ENCODE measurements around the gene LRMDA.

Gene LRMDA

DNA sequence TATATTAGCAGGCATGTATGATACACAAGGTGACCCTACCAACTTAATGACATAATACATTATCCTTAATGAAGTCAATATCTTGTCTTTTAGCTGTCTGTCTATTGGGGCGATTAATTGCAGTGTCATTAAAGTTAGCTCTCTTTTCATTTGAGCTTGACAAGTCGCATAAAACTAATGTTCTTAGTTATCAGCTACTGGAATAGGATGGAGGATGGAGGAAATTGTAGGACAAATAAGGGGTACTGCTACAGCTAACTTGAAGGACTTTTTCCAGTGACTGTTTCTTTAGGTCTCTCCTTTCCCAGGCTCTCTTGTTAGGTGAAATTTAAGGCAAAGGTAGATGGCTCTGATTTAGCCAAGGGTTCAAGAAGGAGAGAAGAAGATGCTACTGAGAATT is 506.4 kb downstream of the LRMDA start:
- H3K27ac ChIP-seq (ENCODE audit: extremely low read depth, low read depth, low read length): no peak overlapping the region
- ChIA-PET CTCF (no interaction called here), POLR2A (no interaction called here)
- no peaks in the 10 kb centered on the region for H3K9me3 ChIP-seq (ENCODE audit: control insufficient read depth, insufficient read depth, low read depth, low read length)
- H3K36me3 ChIP-seq (ENCODE audit: control insufficient read depth in 2 of 2, insufficient read depth in 1 of 2, low read length in 2 of 2): no peaks in the 10 kb centered on the region
- no peak for TF ChIP-seq ZBTB20 (tag by site-specific recombination; IDR thresholded peaks at IDR 0.05)
- TF ChIP-seq REPIN1 (tag by site-specific recombination; IDR thresholded peaks at IDR 0.05; ENCODE audit: low read depth): no peak
- TF ChIP-seq, protein P1, sequence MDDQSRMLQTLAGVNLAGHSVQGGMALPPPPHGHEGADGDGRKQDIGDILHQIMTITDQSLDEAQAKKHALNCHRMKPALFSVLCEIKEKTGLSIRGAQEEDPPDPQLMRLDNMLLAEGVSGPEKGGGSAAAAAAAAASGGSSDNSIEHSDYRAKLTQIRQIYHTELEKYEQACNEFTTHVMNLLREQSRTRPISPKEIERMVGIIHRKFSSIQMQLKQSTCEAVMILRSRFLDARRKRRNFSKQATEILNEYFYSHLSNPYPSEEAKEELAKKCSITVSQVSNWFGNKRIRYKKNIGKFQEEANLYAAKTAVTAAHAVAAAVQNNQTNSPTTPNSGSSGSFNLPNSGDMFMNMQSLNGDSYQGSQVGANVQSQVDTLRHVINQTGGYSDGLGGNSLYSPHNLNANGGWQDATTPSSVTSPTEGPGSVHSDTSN (CRISPR knock-in tag; IDR thresholded peaks at IDR 0.05): no peak
- no peak for TF ChIP-seq ZNF324 (tag by site-specific recombination; IDR thresholded peaks at IDR 0.05)
- TF ChIP-seq ZFP69B (tag by site-specific recombination; IDR thresholded peaks at IDR 0.05): no peak
- TF ChIP-seq SCRT1 (tag by site-specific recombination; IDR thresholded peaks at IDR 0.05; ENCODE audit: borderline replicate concordance): no peak
- no peak for TF ChIP-seq ZNF670 (tag by site-specific recombination; IDR thresholded peaks at IDR 0.05; ENCODE audit: low read depth)
- no peak for TF ChIP-seq ZNF76 (tag by site-specific recombination; IDR thresholded peaks at IDR 0.05; ENCODE audit: borderline replicate concordance, low read depth)
- no peak for TF ChIP-seq ZNF843 (tag by site-specific recombination; IDR thresholded peaks at IDR 0.05)
- no peak for TF ChIP-seq ZNF677 (tag by site-specific recombination; IDR thresholded peaks at IDR 0.05)
- TF ChIP-seq ZNF701 (tag by site-specific recombination; IDR thresholded peaks at IDR 0.05): no peak
- TF ChIP-seq ZBTB1 (tag by site-specific recombination; IDR thresholded peaks at IDR 0.05): no peak
- no peak for TF ChIP-seq ZNF473 (tag by site-specific recombination; IDR thresholded peaks at IDR 0.05)
- TF ChIP-seq, protein P2, sequence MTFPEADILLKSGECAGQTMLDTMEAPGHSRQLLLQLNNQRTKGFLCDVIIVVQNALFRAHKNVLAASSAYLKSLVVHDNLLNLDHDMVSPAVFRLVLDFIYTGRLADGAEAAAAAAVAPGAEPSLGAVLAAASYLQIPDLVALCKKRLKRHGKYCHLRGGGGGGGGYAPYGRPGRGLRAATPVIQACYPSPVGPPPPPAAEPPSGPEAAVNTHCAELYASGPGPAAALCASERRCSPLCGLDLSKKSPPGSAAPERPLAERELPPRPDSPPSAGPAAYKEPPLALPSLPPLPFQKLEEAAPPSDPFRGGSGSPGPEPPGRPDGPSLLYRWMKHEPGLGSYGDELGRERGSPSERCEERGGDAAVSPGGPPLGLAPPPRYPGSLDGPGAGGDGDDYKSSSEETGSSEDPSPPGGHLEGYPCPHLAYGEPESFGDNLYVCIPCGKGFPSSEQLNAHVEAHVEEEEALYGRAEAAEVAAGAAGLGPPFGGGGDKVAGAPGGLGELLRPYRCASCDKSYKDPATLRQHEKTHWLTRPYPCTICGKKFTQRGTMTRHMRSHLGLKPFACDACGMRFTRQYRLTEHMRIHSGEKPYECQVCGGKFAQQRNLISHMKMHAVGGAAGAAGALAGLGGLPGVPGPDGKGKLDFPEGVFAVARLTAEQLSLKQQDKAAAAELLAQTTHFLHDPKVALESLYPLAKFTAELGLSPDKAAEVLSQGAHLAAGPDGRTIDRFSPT (tag by site-specific recombination; IDR thresholded peaks at IDR 0.05): no peak
- TF ChIP-seq KLF7 (tag by site-specific recombination; IDR thresholded peaks at IDR 0.05; ENCODE audit: borderline replicate concordance): no peak
- TF ChIP-seq ZNF48 (tag by site-specific recombination; IDR thresholded peaks at IDR 0.05): no peak
- TF ChIP-seq ZBTB48 (tag by site-specific recombination; IDR thresholded peaks at IDR 0.05): no peak
- TF ChIP-seq ZSCAN16 (tag by site-specific recombination; IDR thresholded peaks at IDR 0.05): no peak
- TF ChIP-seq ZNF416 (tag by site-specific recombination; IDR thresholded peaks at IDR 0.05): no peak
- TF ChIP-seq PRDM1 (tag by site-specific recombination; IDR thresholded peaks at IDR 0.05): no peak
- no peak overlapping the region for H3K4me3 ChIP-seq (ENCODE audit: low read depth, low read length)
- peaks cover 5% of the 10 kb centered on the region; the same call in 1 of the 2 replicates for H3K4me1 ChIP-seq (ENCODE audit: control insufficient read depth, insufficient read depth, low read length)

DNA sequence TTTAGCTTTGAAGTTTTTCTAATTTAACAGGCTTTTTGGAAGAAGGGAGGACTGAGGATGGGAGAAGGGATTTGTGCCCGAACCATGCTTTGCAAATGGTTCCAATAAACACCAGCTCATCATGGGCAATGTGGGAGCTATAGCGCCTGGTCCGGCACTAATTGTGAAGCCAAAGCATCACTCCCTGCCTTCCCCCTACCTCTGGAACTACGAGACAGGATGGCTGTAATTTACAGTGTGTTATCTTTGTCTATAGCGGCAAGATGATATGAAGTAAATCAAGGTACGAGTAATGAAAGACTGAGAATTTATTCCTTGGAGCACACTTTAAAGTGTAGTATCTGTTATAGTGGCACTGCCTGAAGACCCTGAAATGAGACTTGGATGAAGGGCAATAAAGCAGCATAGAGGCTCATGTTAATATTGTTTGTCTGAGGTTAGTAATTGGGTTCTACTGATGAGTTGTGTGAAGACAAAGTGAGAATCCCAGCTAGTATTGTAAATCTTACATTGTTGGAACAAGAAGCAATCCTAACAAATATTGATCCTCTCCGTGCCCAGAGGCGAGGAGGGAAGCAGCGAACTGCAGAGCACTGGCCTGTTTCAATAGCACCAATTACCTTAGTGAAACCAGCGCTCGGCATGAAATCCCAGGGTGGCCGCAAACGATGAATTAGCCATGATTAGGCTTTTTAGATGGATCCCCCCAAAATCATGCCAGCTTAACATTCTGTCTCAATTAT is 507.1 kb downstream of the LRMDA start:
- Histone ChIP-seq H3K4me1 (ENCODE audit: control insufficient read depth, insufficient read depth, low read length) (peaks cover 5% of the 10 kb centered on the region; the same call in 1 of the 2 replicates), H3K36me3 (ENCODE audit: control insufficient read depth in 2 of 2, insufficient read depth in 1 of 2, low read length in 2 of 2) (no peaks in the 10 kb centered on the region), H3K27ac (ENCODE audit: extremely low read depth, low read depth, low read length) (no peak overlapping the region), H3K9me3 (ENCODE audit: control insufficient read depth, insufficient read depth, low read depth, low read length) (no peaks in the 10 kb centered on the region), H3K4me3 (ENCODE audit: low read depth, low read length) (no peak overlapping the region)
- CTCF ChIA-PET: no interaction called here
- POLR2A ChIA-PET: no interaction called here
- TF ChIP-seq KLF10 (tag by site-specific recombination; IDR thresholded peaks at IDR 0.05): no peak
- TF ChIP-seq ZNF157 (tag by site-specific recombination; IDR thresholded peaks at IDR 0.05): no peak
- TF ChIP-seq FEZF1 (tag by site-specific recombination; IDR thresholded peaks at IDR 0.05): no peak
- TF ChIP-seq ZNF830 (tag by site-specific recombination; IDR thresholded peaks at IDR 0.05; ENCODE audit: low read depth): no peak
- TF ChIP-seq MYNN (tag by site-specific recombination; IDR thresholded peaks at IDR 0.05; ENCODE audit: borderline replicate concordance): no peak
- TF ChIP-seq MEIS1 (CRISPR knock-in tag; IDR thresholded peaks at IDR 0.05; ENCODE audit: borderline replicate concordance): no peak
- TF ChIP-seq ZSCAN23 (tag by site-specific recombination; IDR thresholded peaks at IDR 0.05): no peak
- TF ChIP-seq IKZF3 (tag by site-specific recombination; IDR thresholded peaks at IDR 0.05): no peak
- no peak for TF ChIP-seq ZNF560 (tag by site-specific recombination; IDR thresholded peaks at IDR 0.05; ENCODE audit: borderline replicate concordance)
- TF ChIP-seq, protein P3, sequence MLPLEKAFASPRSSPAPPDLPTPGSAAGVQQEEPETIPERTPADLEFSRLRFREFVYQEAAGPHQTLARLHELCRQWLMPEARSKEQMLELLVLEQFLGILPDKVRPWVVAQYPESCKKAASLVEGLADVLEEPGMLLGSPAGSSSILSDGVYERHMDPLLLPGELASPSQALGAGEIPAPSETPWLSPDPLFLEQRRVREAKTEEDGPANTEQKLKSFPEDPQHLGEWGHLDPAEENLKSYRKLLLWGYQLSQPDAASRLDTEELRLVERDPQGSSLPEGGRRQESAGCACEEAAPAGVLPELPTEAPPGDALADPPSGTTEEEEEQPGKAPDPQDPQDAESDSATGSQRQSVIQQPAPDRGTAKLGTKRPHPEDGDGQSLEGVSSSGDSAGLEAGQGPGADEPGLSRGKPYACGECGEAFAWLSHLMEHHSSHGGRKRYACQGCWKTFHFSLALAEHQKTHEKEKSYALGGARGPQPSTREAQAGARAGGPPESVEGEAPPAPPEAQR (tag by site-specific recombination; IDR thresholded peaks at IDR 0.05): no peak
